ENCODE measurements around the gene TPO.

GRCh38 chr2:1498176-1498575 lies 84.9 kb downstream of the TPO start:
- TF ChIP-seq CTCF (IDR thresholded peaks at IDR 0.05): no peak
- TF ChIP-seq POLR2A (IDR thresholded peaks at IDR 0.05): no peak

Data from Peyer's patch (tissue), 4 donors.